Measurements from ENCODE around the gene ACO1. TPM values are rescaled to one million over a fixed set of nuclear protein-coding genes. Genes with fewer than 3 reads are reported as not detected.

ACO1 gene
- total RNA-seq, 1 donor from 2014 or later = 51.5 TPM

DNA sequence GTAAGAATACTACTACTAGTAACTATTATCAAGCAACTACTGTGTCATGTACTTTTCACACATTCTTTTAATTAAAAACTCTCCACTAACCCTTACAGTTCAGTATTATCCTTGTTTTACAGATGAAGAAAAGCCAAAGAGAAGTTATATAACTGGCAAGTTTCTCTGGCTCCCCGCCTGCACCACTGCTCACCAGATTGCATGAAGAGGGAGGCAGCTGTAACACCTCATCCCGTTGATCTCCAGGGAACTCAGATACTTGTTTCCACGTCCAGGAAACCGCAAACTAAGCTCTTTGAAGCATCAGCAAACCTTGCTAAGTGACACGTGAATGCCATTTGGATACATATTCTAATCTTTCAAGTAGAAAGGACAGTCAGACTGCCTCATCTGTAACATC, 71.3 kb downstream of the ACO1 start:
- no peak for DNase-seq (ENCODE audit: low spot score)
- intact Hi-C loops (cut with DNase I) = loop anchor here (5.0 kb wide), 1 partner anchor 33 kb away; no protein-coding TSS in a partner anchor

DNA sequence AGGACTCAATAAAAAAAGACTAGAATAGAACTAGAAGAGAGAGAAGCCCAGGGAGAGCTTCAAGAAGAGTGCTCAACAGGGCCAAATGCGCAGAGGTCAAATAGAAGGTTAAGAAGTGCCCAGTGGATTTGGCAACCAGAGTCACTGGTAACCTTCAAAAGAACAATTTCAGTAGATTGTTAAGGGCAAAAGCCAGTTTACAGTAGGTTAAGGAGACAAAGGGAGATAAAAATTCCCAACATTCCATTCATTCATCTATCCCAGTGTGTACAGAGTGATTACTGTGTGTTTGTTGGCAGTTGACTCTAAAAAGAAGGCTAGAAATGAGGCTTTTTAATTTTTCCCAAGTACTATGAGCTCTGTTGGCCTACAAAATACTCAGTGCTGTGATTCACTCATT, 72.1 kb downstream of the ACO1 start:
- DNase-seq (ENCODE audit: low spot score) = no peak
- intact Hi-C loops (cut with DNase I) = loop anchor here (5.0 kb wide), 1 partner anchor 34 kb away; no protein-coding TSS in a partner anchor

- intact Hi-C loops (cut with DNase I) = loop anchor here (10.0 kb wide), 1 partner anchor 79 kb away; the partner anchor contains the start of gene ACO1
- DNase-seq (ENCODE audit: low spot score) = no peak
Measured at GRCh38 chr9:32463500-32464293, 79.3 kb downstream of the ACO1 start.

DNA sequence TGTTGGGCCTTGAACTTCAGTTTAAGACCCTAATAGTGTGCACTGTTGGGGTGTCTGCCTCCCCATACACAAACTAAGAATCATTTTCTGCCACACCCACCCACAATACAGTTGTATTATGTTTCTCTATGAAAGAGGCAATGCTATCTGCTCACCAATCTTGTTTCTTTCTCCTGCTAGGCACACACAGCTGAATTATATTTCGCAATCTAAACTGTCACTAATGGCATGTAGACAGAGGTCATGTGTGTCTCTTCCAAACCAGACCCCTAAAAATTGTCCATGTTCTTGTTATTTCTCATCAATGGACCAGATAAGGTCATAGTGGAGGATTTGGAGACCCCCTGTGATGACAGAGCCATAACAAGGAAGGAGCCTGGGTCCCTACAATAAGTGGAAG, 84.3 kb downstream of the ACO1 start:
- intact Hi-C loops (cut with DNase I) = loop anchor here (10.0 kb wide), 1 partner anchor 84 kb away; the partner anchor contains the start of gene ACO1
- DNase-seq (ENCODE audit: low spot score) = no peak

- no peak for DNase-seq (ENCODE audit: low spot score)
- intact Hi-C loops (cut with DNase I) = loop anchor here (10.0 kb wide), 1 partner anchor 62 kb away; no protein-coding TSS in a partner anchor
Measured at GRCh38 chr9:32472344-32472743, 87.9 kb downstream of the ACO1 start.

DNA sequence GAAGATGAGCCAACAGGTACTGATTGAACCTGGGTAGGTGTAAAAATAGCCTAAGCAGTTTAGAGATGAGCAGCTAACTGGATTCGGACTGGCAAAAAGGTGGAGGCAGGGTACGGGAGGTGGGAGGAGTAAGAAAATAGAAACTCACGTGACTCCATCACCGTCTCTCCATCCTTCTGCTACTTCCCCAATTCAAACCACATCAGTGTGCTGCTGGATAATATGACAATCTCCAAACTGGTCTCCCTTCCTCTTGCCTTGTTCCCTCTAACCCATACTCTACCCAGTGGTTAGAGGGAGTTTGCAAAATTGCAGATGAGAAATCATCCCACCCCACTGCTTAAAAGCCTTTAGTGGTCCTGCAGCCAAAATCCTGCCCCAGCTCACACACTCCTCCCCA, 98.9 kb downstream of the ACO1 start:
- no peak for DNase-seq (ENCODE audit: low spot score)
- intact Hi-C loops (cut with DNase I) = no loop called here

DNA sequence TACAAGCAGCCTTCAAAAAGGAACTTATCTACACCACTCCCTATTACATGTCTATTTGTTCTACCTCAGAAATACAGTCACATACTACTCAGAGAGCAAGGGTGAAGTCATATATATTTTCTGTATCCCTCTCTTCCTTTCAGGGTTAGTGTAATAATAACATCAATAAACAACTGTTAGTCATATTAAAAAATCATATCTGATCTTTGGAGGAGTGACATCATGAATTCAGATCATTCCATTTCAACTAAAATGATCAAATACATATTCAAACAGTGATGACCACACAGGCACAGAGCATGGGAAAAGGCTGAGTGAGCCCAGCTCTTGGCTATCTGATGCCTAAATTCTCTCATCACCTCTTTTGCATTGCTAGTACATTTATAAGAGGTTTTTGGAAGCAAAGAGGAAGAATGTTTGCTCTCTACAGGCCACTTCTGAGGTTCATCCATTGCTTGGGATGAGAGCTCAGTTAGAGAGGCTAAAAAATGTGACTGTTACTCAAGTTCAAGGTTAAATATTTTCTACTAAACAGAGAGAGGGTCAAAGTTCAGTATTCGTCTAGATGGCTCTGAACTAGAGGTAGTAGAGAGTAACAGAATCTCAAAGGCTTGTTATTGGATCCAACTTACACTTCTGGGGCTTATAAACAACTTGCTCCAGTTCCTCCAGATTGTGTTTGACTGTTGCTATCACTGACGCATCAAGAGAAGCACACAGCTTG, 102.6 kb downstream of the ACO1 start:
- intact Hi-C loops (cut with DNase I) = no loop called here
- DNase-seq (ENCODE audit: low spot score) = no peak

- DNase-seq (ENCODE audit: low spot score) = no peak
- intact Hi-C loops (cut with DNase I) = no loop called here
Measured at GRCh38 chr9:32487981-32488380, 103.5 kb downstream of the ACO1 start.

DNA sequence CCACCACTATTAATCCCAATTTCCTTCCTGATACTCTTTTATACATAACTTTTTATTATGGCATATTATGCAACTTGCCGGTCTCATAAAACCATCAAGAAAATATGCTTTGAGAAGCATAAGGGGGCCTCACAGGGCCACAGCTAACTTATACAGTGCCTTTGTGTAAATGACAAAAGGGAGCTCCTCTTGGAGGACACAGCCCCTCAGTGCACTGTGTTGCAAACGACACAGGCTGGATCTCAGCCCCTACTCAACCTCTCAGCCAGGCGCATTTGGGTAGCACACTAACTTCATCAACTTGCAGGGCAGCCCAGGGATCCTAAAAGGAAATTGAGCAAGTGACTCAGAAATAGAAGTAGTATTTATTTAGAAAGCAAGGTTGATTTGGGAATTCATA, 106.2 kb downstream of the ACO1 start:
- intact Hi-C loops (cut with DNase I) = loop anchor here (10.0 kb wide), 1 partner anchor 86 kb away; no protein-coding TSS in a partner anchor
- no peak for DNase-seq (ENCODE audit: low spot score)

- DNase-seq (ENCODE audit: low spot score) = no peak
- intact Hi-C loops (cut with DNase I) = loop anchor here (10.0 kb wide), 1 partner anchor 93 kb away; no protein-coding TSS in a partner anchor
Measured at GRCh38 chr9:32497921-32498320, 113.5 kb downstream of the ACO1 start.

DNA sequence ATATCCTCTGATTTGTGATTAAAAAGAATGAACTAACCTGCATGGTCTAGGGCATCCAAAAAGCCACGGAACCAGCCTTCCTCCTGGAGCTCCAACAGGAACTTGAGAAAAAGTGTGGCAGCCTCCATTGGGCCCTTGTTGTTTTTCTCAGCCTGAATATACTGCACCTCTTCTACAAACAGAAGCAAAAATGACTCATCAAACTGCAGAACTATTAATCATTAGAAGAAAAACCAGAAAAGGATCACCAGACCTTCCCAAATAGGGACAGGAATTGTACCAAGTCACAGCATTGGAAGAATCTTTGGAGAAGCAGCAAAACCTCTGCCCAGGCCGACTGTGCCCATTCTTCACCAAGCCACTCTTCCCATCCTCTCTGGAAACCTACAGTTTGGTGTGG, 116.3 kb downstream of the ACO1 start:
- DNase-seq (ENCODE audit: low spot score) = no peak
- intact Hi-C loops (cut with DNase I) = no loop called here

DNA sequence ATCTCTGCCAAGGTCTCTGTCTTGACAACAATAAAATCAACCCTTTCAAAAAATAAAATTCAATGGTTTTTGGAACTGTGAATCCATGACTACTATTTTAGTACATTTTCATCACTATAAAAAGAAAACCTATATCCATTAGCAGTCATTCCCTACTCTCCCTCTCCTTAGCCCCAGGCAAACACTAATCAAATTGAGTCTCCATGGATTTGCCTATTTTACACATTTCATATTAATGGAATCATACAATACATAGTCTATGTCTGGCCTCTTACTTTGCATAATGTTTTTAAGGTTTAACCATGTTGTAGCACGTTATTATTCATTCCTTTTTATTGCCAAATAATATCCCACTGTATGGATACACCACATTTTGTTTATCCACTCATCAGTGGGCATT, 117.4 kb downstream of the ACO1 start:
- intact Hi-C loops (cut with DNase I) = no loop called here
- DNase-seq (ENCODE audit: low spot score) = no peak

GRCh38 chr9:32502464-32502863, 118.0 kb downstream of the ACO1 start:
- intact Hi-C loops (cut with DNase I) = no loop called here
- no peak for DNase-seq (ENCODE audit: low spot score)

GRCh38 chr9:32503008-32503407, 118.6 kb downstream of the ACO1 start:
- intact Hi-C loops (cut with DNase I) = no loop called here
- no peak for DNase-seq (ENCODE audit: low spot score)

Other genes starting within 250 kb of the ACO1 start
- gene RIGI, start 141.6 kb downstream of the ACO1 start, total RNA-seq = 2.8 TPM
- 15.7 TPM for gene SMIM27, start 167.7 kb downstream of the ACO1 start, total RNA-seq
- 8.5 TPM for gene TOPORS, start 167.9 kb downstream of the ACO1 start, total RNA-seq
- gene NDUFB6, start 188.5 kb downstream of the ACO1 start, total RNA-seq = 113 TPM